ENCODE results near the gene SPC25. TPM values are rescaled to one million over a fixed set of nuclear protein-coding genes. Genes with fewer than 3 reads are reported as not detected.

The SPC25 gene
- total and polyA plus RNA-seq, 9 of the 15 experiments (the other 6 are each of a cell fraction or from before 2014, with no cell fraction given), result 44.8 to 100 (median 75.0) TPM

GRCh38 chr2:168935810-168936581 lies 45.8 kb upstream of the SPC25 start (continued):
- TF ChIP-seq ZBTB12 (CRISPR knock-in tag; IDR thresholded peaks at IDR 0.05), result peak; percentile 78
- no peak for TF ChIP-seq STAT5B (CRISPR knock-in tag; IDR thresholded peaks at IDR 0.05)
- TF ChIP-seq HMGN3 (IDR thresholded peaks at IDR 0.05; ENCODE audit: borderline replicate concordance, extremely low read depth, insufficient read length, low read depth, low read length), result peak; percentile 100
- 0 out of 2 replicates have a peak, but pooled peaks have one; percentile 56 for TF ChIP-seq CREB3 (tag; conservative IDR thresholded peaks at IDR 0.05; ENCODE audit: low read depth)
- peak; percentile 83 for TF ChIP-seq ZNF24 (IDR thresholded peaks at IDR 0.05)
- peak; percentile 98 for TF ChIP-seq HDAC2 (IDR thresholded peaks at IDR 0.05)
- TF ChIP-seq YBX1 (IDR thresholded peaks at IDR 0.05), result no peak
- no peak for TF ChIP-seq MCM3 (IDR thresholded peaks at IDR 0.05)
- peak; percentile 98 for TF ChIP-seq ELF4 (CRISPR knock-in tag; IDR thresholded peaks at IDR 0.05)
- peak; percentile 54; the same call in 1 of the 2 replicates for TF ChIP-seq PTTG1 (tag; IDR thresholded peaks at IDR 0.05; ENCODE audit: low read depth)
- TF ChIP-seq TARDBP (IDR thresholded peaks at IDR 0.05), result peak; percentile 97
- peak; percentile 99 for TF ChIP-seq MTA2 (IDR thresholded peaks at IDR 0.05; ENCODE audit: low read depth)
- peak; percentile 76 to 90; a peak in 3 of 4 replicates for TF ChIP-seq TEAD1 (CRISPR knock-in tag; IDR thresholded peaks at IDR 0.05)
- TF ChIP-seq PYGO2 (tag; IDR thresholded peaks at IDR 0.05), result peak; percentile 97
- no peak for TF ChIP-seq IRF1 (CRISPR knock-in tag; IDR thresholded peaks at IDR 0.05; ENCODE audit: borderline replicate concordance)
- peak; percentile 98 for TF ChIP-seq ZNF175 (CRISPR knock-in tag; IDR thresholded peaks at IDR 0.05; ENCODE audit: low read depth)
- TF ChIP-seq ATF4 (CRISPR knock-in tag; IDR thresholded peaks at IDR 0.05), result peak; percentile 71
- TF ChIP-seq MITF (IDR thresholded peaks at IDR 0.05), result peak; percentile 87
- TF ChIP-seq HDAC8 (tag; IDR thresholded peaks at IDR 0.05), result peak; percentile 75; the same call in 1 of the 2 replicates
- 0 out of 2 replicates have a peak, but pooled peaks have one; percentile 16 for TF ChIP-seq MAFG (tag; conservative IDR thresholded peaks at IDR 0.05)
- 0 out of 2 replicates have a peak, but pooled peaks have one; percentile 37 for TF ChIP-seq ZNF384 (IDR thresholded peaks at IDR 0.05; ENCODE audit: low read depth, low read length)
- peak; percentile 99 for TF ChIP-seq TCF3 (CRISPR knock-in tag; IDR thresholded peaks at IDR 0.05)
- 0 out of 2 replicates have a peak, but pooled peaks have one; percentile 51 for TF ChIP-seq PTBP1 (IDR thresholded peaks at IDR 0.05; ENCODE audit: low read depth, low read length)
- peak; percentile 11 for TF ChIP-seq U2AF1 (optimal IDR thresholded peaks at IDR 0.05; ENCODE audit: low read depth, low read length)
- TF ChIP-seq ZNF143 (CRISPR knock-in tag; IDR thresholded peaks at IDR 0.05), result no peak

Measured in K562 (cell line).